H1 (cell line): ENCODE results near the gene AKT1. TPM values are rescaled to one million over a fixed set of nuclear protein-coding genes. Genes with fewer than 3 reads are reported as not detected.

Source experiments
- CTCF ChIA-PET: fragments of 300-600 bp; sonication (Branson Sonifier 250); formaldehyde crosslinking; loops from one replicate; lab custom pipeline; 2021; ENCODE audit not compliant: partially characterized antibody; lab: Charles Lee
- POLR2A ChIA-PET: fragments of 300-600 bp; sonication (Branson Sonifier 250); formaldehyde crosslinking; loops from one replicate; lab custom pipeline; 2021; ENCODE audit warnings: inconsistent platforms; ENCODE audit not compliant: partially characterized antibody; lab: Charles Lee
- DNase-seq, 2 experiments: peaks; one replicate each; pipeline versions ENCODE4 v3.0.0 to v3.0.0-alpha.2; 2010 to 2022; ENCODE audit warnings: low spot score in 2 of 2, low read depth in 1 of 2, mixed read lengths in 1 of 2
- FAIRE-seq: peaks from 2 replicates; lab custom pipeline; 2011; peaks lifted over from hg19 to GRCh38; lab: Jason Lieb, UNC
- H2AFZ ChIP-seq: 2 replicates; pipeline ENCODE4 v1.8.1; 2012; ENCODE audit warnings: low read length, inconsistent platforms
- H2AK5ac ChIP-seq: 2 replicates; pipeline ENCODE4 v1.6.1; 2013; ENCODE audit warnings: low read depth, low read length
- H2BK120ac ChIP-seq: replicated peaks from 2 replicates; pipeline ENCODE3; 2013; ENCODE audit warnings: low read depth, low read length, inconsistent platforms
- H2BK12ac ChIP-seq: 2 replicates; pipeline ENCODE4 v1.6.1; 2013; ENCODE audit warnings: low read depth, low read length
- H2BK15ac ChIP-seq: 2 replicates; pipeline ENCODE4 v1.6.1; 2013; ENCODE audit warnings: low read length
- H2BK20ac ChIP-seq: 2 replicates; pipeline ENCODE4 v1.6.1; 2013; ENCODE audit warnings: low read length
- H2BK5ac ChIP-seq: 2 replicates; pipeline ENCODE4 v1.6.1; 2013; ENCODE audit warnings: low read depth, low read length
- H3K14ac ChIP-seq: 2 replicates; pipeline ENCODE4 v1.6.1; 2013; ENCODE audit warnings: inconsistent platforms; ENCODE audit not compliant: insufficient read length
- H3K18ac ChIP-seq: 2 replicates; pipeline ENCODE4 v1.6.1; 2013; ENCODE audit warnings: low read length; ENCODE audit errors: extremely low read depth
- H3K23ac ChIP-seq: 2 replicates; pipeline ENCODE4 v1.6.1; 2013; ENCODE audit warnings: inconsistent platforms; ENCODE audit not compliant: insufficient read length
- H3K23me2 ChIP-seq: 2 replicates; pipeline ENCODE4 v1.6.1; 2013; ENCODE audit warnings: low read depth, low read length
- H3K27ac ChIP-seq: 2 replicates; pipeline ENCODE4 v1.6.1; 2011; ENCODE audit warnings: low read depth, low read length, inconsistent platforms
- H3K27me3 ChIP-seq, 4 experiments: replicated peaks in 1 of 4; 1 replicate in 1 of 4; 2 replicates in 3 of 4; pipeline versions ENCODE4 v1.6.1 to v1.8.1; 2011 to 2013; ENCODE audit warnings: low read length in 3 of 4, mild to moderate bottlenecking in 3 of 4, inconsistent platforms in 2 of 4, mixed read lengths in 2 of 4, moderate library complexity in 1 of 4; ENCODE audit not compliant: control insufficient read depth in 3 of 4, insufficient read depth in 3 of 4; ENCODE audit errors: extremely low read depth in 1 of 4
- H3K36me3 ChIP-seq, 4 experiments: 2 replicates each; pipeline versions ENCODE4 v1.6.1 to v1.8.1; 2011 to 2013; ENCODE audit warnings: mild to moderate bottlenecking in 4 of 4, low read length in 3 of 4, moderate library complexity in 2 of 4, control low read depth in 1 of 4, inconsistent platforms in 1 of 4; ENCODE audit not compliant: insufficient read depth in 4 of 4, control insufficient read depth in 2 of 4
- H3K4ac ChIP-seq: replicated peaks from 2 replicates; pipeline ENCODE3; 2013; ENCODE audit warnings: low read length, low read depth, mixed read lengths, inconsistent platforms; ENCODE audit not compliant: insufficient read length
- H3K4me1 ChIP-seq, 4 experiments: replicated peaks in 1 of 4; 1 replicate in 1 of 4; 2 replicates in 3 of 4; pipeline versions ENCODE4 v1.6.1 to v1.8.1; 2011 to 2013; ENCODE audit warnings: low read length in 3 of 4, inconsistent platforms in 2 of 4, mixed read lengths in 1 of 4; ENCODE audit not compliant: insufficient read depth in 4 of 4, control insufficient read depth in 3 of 4
- H3K4me2 ChIP-seq, 2 experiments: 2 replicates each; pipeline versions ENCODE4 v1.6.1 to v1.8.1; 2011 to 2013; ENCODE audit warnings: low read depth in 2 of 2, low read length in 2 of 2, control low read depth in 1 of 2, inconsistent platforms in 1 of 2, mild to moderate bottlenecking in 1 of 2; ENCODE audit not compliant: insufficient read depth in 1 of 2
- H3K4me3 ChIP-seq, 4 experiments: fragments of 200-600, 300-600 bp in 1 of 4; sonication (generic), shearing (Covaris generic), sonication (Bioruptor Twin) in 1 of 4; 2 replicates each; pipeline versions ENCODE4 v1.5.1 to v1.8.1; 2011 to 2016; ENCODE audit warnings: low read length in 4 of 4, low read depth in 3 of 4, control low read depth in 2 of 4, inconsistent platforms in 2 of 4, mild to moderate bottlenecking in 2 of 4, mixed read lengths in 1 of 4, moderate library complexity in 1 of 4; ENCODE audit not compliant: insufficient read depth in 2 of 4; ENCODE audit errors: extremely low read depth in 1 of 4
- H3K56ac ChIP-seq: replicated peaks from 2 replicates; pipeline ENCODE3; 2013; ENCODE audit warnings: low read depth, mild to moderate bottlenecking, mixed read lengths, low read length, inconsistent platforms; ENCODE audit not compliant: insufficient read length
- H3K79me1 ChIP-seq: 2 replicates; pipeline ENCODE4 v1.6.1; 2013; ENCODE audit warnings: low read depth, low read length, control low read depth
- H3K79me2 ChIP-seq, 2 experiments: 2 replicates each; pipeline versions ENCODE4 v1.6.1 to v1.8.1; 2012 to 2013; ENCODE audit warnings: low read length in 2 of 2, mild to moderate bottlenecking in 2 of 2, inconsistent platforms in 1 of 2; ENCODE audit not compliant: insufficient read depth in 2 of 2, control insufficient read depth in 1 of 2
- H3K9ac ChIP-seq, 4 experiments: replicated peaks in 1 of 4; 1 replicate in 1 of 4; 2 replicates in 3 of 4; pipeline versions ENCODE4 v1.6.1 to v1.8.1; 2011 to 2013; ENCODE audit warnings: low read depth in 3 of 4, low read length in 3 of 4, control low read depth in 2 of 4, mild to moderate bottlenecking in 2 of 4, moderate library complexity in 2 of 4, inconsistent platforms in 1 of 4; ENCODE audit errors: extremely low read depth in 1 of 4
- H3K9me3 ChIP-seq, 2 experiments: 2 replicates each; pipeline versions ENCODE4 v1.6.1 to v1.8.1; 2012 to 2013; ENCODE audit warnings: mild to moderate bottlenecking in 2 of 2, moderate library complexity in 2 of 2, control low read depth in 1 of 2, inconsistent platforms in 1 of 2, low read depth in 1 of 2, low read length in 1 of 2, mixed read lengths in 1 of 2; ENCODE audit not compliant: insufficient read depth in 2 of 2
- H4K20me1 ChIP-seq, 2 experiments: replicated peaks in 1 of 2; 2 replicates each; pipeline versions ENCODE3 to v1.8.1; 2011 to 2013; ENCODE audit warnings: inconsistent platforms in 2 of 2, low read length in 2 of 2, mild to moderate bottlenecking in 1 of 2; ENCODE audit not compliant: insufficient read depth in 2 of 2, control insufficient read depth in 1 of 2
- H4K5ac ChIP-seq: 2 replicates; pipeline ENCODE4 v1.6.1; 2013; ENCODE audit warnings: low read length, low read depth, mixed read lengths, inconsistent platforms; ENCODE audit not compliant: insufficient read length
- H4K8ac ChIP-seq: 2 replicates; pipeline ENCODE4 v1.8.0; 2013; ENCODE audit warnings: mild to moderate bottlenecking, moderate library complexity, low read length, inconsistent platforms; ENCODE audit not compliant: insufficient read depth; ENCODE audit errors: extremely low read depth
- H4K91ac ChIP-seq: replicated peaks from 2 replicates; pipeline ENCODE3; 2013; ENCODE audit warnings: low read length, mixed read lengths, inconsistent platforms; ENCODE audit not compliant: insufficient read length
- ATF3 ChIP-seq: IDR thresholded peaks from 2 replicates; pipeline ENCODE4 v1.6.1; 2011; ENCODE audit warnings: low read depth, mild to moderate bottlenecking, low read length; ENCODE audit not compliant: insufficient read depth
- BACH1 ChIP-seq: IDR thresholded peaks from 2 replicates; pipeline ENCODE4 v1.6.1; 2012; ENCODE audit warnings: low read length, improper control_type of control experiment
- BCL11A ChIP-seq, 2 experiments: IDR thresholded peaks; one replicate each; pipeline ENCODE4 v1.6.1; 2011; ENCODE audit warnings: low read depth in 2 of 2, low read length in 2 of 2, mild to moderate bottlenecking in 2 of 2
- JUND ChIP-seq: IDR thresholded peaks from 2 replicates; pipeline ENCODE4 v1.6.1; 2011; ENCODE audit warnings: mild to moderate bottlenecking, improper control_type of control experiment, low read length
- MAX ChIP-seq: IDR thresholded peaks from 2 replicates; pipeline ENCODE4 v1.6.1; 2012; ENCODE audit warnings: inconsistent platforms
- POLR2AphosphoS5 ChIP-seq: IDR thresholded peaks from 2 replicates; pipeline ENCODE4 v1.6.1; 2011; ENCODE audit warnings: low read depth, low read length
- POU5F1 ChIP-seq: IDR thresholded peaks from 2 replicates; pipeline ENCODE4 v1.6.1; 2011; ENCODE audit warnings: low read depth, mild to moderate bottlenecking, low read length, moderate library complexity
- RBBP5 ChIP-seq: IDR thresholded peaks from 2 replicates; pipeline ENCODE4 v1.7.1; 2012; ENCODE audit warnings: low read depth, mild to moderate bottlenecking, inconsistent platforms, low read length, moderate library complexity, borderline replicate concordance
- RFX5 ChIP-seq: IDR thresholded peaks from 2 replicates; pipeline ENCODE4 v1.6.1; 2011; ENCODE audit warnings: low read depth, low read length, improper control_type of control experiment, borderline replicate concordance
- SP1 ChIP-seq: IDR thresholded peaks from 2 replicates; pipeline ENCODE4 v1.6.1; 2011; ENCODE audit warnings: low read depth, low read length
- YY1 ChIP-seq: IDR thresholded peaks from 2 replicates; pipeline ENCODE4 v1.6.1; 2011; ENCODE audit warnings: low read depth, mild to moderate bottlenecking, low read length
- WGBS, 2 experiments: shearing (Covaris generic) in 1 of 2; methylation state at CpG; one replicate each; pipeline versions ENCODE4 v1.1.6 to v1.1.7; 2013 to 2015; ENCODE audit warnings: low lambda C conversion rate in 2 of 2, mixed read lengths in 2 of 2, inconsistent platforms in 1 of 2, low coverage in 1 of 2, missing lambda C conversion rate in 1 of 2; ENCODE audit not compliant: insufficient replicate concordance in 2 of 2, insufficient coverage in 1 of 2, insufficient read length in 1 of 2; ENCODE audit errors: extremely low coverage in 1 of 2, missing lambda C conversion rate in 1 of 2; 5-methylcytosine and 5-hydroxymethylcytosine counted together
- polyA plus RNA-seq, 7 experiments: library from polyadenylated mRNA; depleted of rRNA in 3 of 7; stranded (reverse) in 5 of 7; unstranded in 2 of 7; fragments of >200 nt in 5 of 7; fragments of 200-250 nt in 2 of 7; gene quantifications; 1 replicate in 5 of 7; 2 replicates in 1 of 7; 4 replicates in 1 of 7; pipeline versions ENCODE4 v1.2.1 to v1.2.3, GENCODE V29; 2011 to 2013; ENCODE audit warnings: missing spikeins in 2 of 7, mixed read lengths in 2 of 7
- total RNA-seq: library from RNA; stranded (reverse); fragmentation: NEBNext Ultra II Directional; extraction: Animal tissue kit (Norgen Biotek cat#: 25700); gene quantifications from 2 replicates; pipeline ENCODE4 v1.2.1, GENCODE V29; 2021

Gene AKT1
- total and polyA plus RNA-seq, 2 of the 8 experiments (the other 6 are each of a cell fraction or from before 2014, with no cell fraction given): 68.1 to 71.5 TPM

- Histone ChIP-seq H4K20me1 (peaks cover 0 to 2% of the 10 kb centered on the region in 2 experiments), H2BK20ac (no peak overlapping the region), H4K91ac (no peak overlapping the region), H3K23me2 (peaks cover 9% of the 10 kb centered on the region; the same call in 1 of the 2 replicates), H2BK5ac (no peak overlapping the region), H2BK12ac (no peak overlapping the region), H3K4ac (no peak overlapping the region), H4K8ac (peak overlapping the region; percentile 44; the same call in 1 of the 2 replicates), H2AFZ (no peak overlapping the region), H3K9ac (no peak overlapping the region), H3K23ac (no peak overlapping the region), H3K4me3 (0 out of 8 replicates have a peak overlapping the region, but pooled peaks of 1 of the 4 experiments have one; percentile 88), H3K36me3 (no peaks in the 10 kb centered on the region), H3K27ac (no peak overlapping the region), H2BK15ac (no peak overlapping the region), H3K79me1 (no peaks in the 10 kb centered on the region), H2AK5ac (no peak overlapping the region), H3K14ac (no peak overlapping the region), H3K18ac (peak overlapping the region; percentile 48; the same call in 1 of the 2 replicates), H2BK120ac (no peak overlapping the region), H3K9me3 (no peaks in the 10 kb centered on the region), H4K5ac (no peak overlapping the region), H3K79me2 (no peaks in the 10 kb centered on the region), H3K27me3 (peaks cover 0 to 3% (median 0%) of the 10 kb centered on the region in 4 experiments; a peak in 1 of 7 replicates), H3K4me1 (peaks cover 0 to 18% (median 10%) of the 10 kb centered on the region in 4 experiments; a peak in 6 of 7 replicates), H3K56ac (no peak overlapping the region), H3K4me2 (peak overlapping the region in 1 of 2 experiments; percentile 62; a peak in 1 of 4 replicates)
- 89% methylated on average over 10 of the region's 25 CpGs; no CpG with 5 or more reads in 1 of the 2 experiments for WGBS, 2 experiments
- DNase-seq (no peak), FAIRE-seq (no peak)
- ChIA-PET CTCF (interaction anchor here (0.7 to 2.6 kb wide), 22 partner anchors 9 to 120 kb away, joined by 3 to 18 read pairs (median 5); partner anchors contain the start of gene SIVA1), POLR2A (interaction anchor here (0.7 to 1.7 kb wide), 6 partner anchors 14 to 48 kb away, joined by 3 to 6 read pairs (median 3); no protein-coding TSS in a partner anchor)
- TF ChIP-seq POU5F1: no peak
- TF ChIP-seq MAX: no peak
- TF ChIP-seq BACH1: no peak
- no peak for TF ChIP-seq YY1
- no peak for TF ChIP-seq BCL11A (IDR thresholded peaks at IDR 0.05; ENCODE audit: low read depth in 2 of 2, low read length in 2 of 2)
- no peak for TF ChIP-seq JUND
- no peak for TF ChIP-seq SP1
- TF ChIP-seq ATF3: no peak
- TF ChIP-seq RBBP5: no peak
- TF ChIP-seq POLR2AphosphoS5: no peak
- TF ChIP-seq RFX5: no peak
Observed at GRCh38 chr14:104725772-104726548, 69.6 kb downstream of the AKT1 start.
